HepG2 (cell line): ENCODE data around the gene UPK1A. TPM values are rescaled to one million over a fixed set of nuclear protein-coding genes. Genes with fewer than 3 reads are reported as not detected.

ENCODE experiments used
- AHDC1 ChIP-seq: sonication (generic); formaldehyde crosslinking; IDR thresholded peaks from 2 replicates; pipeline ENCODE4 v1.5.1; 2020; ENCODE audit warnings: mild to moderate bottlenecking, missing genetic modification reagents, borderline replicate concordance
- CEBPG ChIP-seq: IDR thresholded peaks from 2 replicates; pipeline ENCODE4 v1.6.1; 2016
- FIP1L1 ChIP-seq: fragments of 200-400 bp; formaldehyde crosslinking; IDR thresholded peaks from 2 replicates; pipeline ENCODE4 v1.6.1; 2018; ENCODE audit warnings: low read depth, mild to moderate bottlenecking, low read length, moderate library complexity, borderline replicate concordance; ENCODE audit not compliant: insufficient read depth
- KDM4B ChIP-seq: sonication (generic); formaldehyde crosslinking; IDR thresholded peaks from 2 replicates; pipeline ENCODE4 v1.4.0; 2020; ENCODE audit warnings: missing genetic modification reagents
- MEIS2 ChIP-seq: sonication (generic); formaldehyde crosslinking; IDR thresholded peaks from 2 replicates; pipeline ENCODE4 v1.9.0; 2021; ENCODE audit warnings: mild to moderate bottlenecking, missing genetic modification reagents
- NCOA1 ChIP-seq: sonication (generic); formaldehyde crosslinking; IDR thresholded peaks from 2 replicates; pipeline ENCODE4 v1.9.0; 2021; ENCODE audit warnings: missing genetic modification reagents
- NFYC ChIP-seq: IDR thresholded peaks from 2 replicates; pipeline ENCODE4 v1.6.1; 2016; ENCODE audit warnings: missing genetic modification reagents, missing compliant biosample characterization
- PAWR ChIP-seq: sonication (generic); formaldehyde crosslinking; IDR thresholded peaks from 2 replicates; pipeline ENCODE4 v1.4.0; 2020; ENCODE audit warnings: missing genetic modification reagents, mild to moderate bottlenecking, borderline replicate concordance
- RARA ChIP-seq: IDR thresholded peaks from 2 replicates; pipeline ENCODE4 v1.6.1; 2016; ENCODE audit warnings: missing genetic modification reagents, missing compliant biosample characterization
- RFX1 ChIP-seq: fragments of 450-650 bp; IDR thresholded peaks from 2 replicates; pipeline ENCODE4 v1.6.1; 2017
- RORA ChIP-seq: sonication (generic); formaldehyde crosslinking; IDR thresholded peaks from 2 replicates; pipeline ENCODE4 v1.5.0; 2020; ENCODE audit warnings: mild to moderate bottlenecking, missing genetic modification reagents, moderate library complexity
- SAP130 ChIP-seq: IDR thresholded peaks from 2 replicates; pipeline ENCODE4 v1.6.1; 2016; ENCODE audit warnings: low read depth
- SMAD1 ChIP-seq: sonication (generic); formaldehyde crosslinking; IDR thresholded peaks from 2 replicates; pipeline ENCODE4 v1.4.0; 2020; ENCODE audit warnings: missing genetic modification reagents, low read depth, mild to moderate bottlenecking, borderline replicate concordance
- SOX13 ChIP-seq, 3 experiments: fragments of 450-650 bp in 1 of 3; sonication (generic) in 1 of 3; formaldehyde crosslinking in 1 of 3; IDR thresholded peaks in 2 of 3; conservative IDR thresholded peaks in 1 of 3; 2 replicates each; pipeline versions ENCODE4 v1.5.0 to v1.6.1; 2016 to 2020; ENCODE audit warnings: antibody characterized with exemption in 1 of 3, mild to moderate bottlenecking in 1 of 3, missing compliant biosample characterization in 1 of 3, missing genetic modification reagents in 1 of 3, moderate library complexity in 1 of 3
- TBX2 ChIP-seq: sonication (generic); formaldehyde crosslinking; IDR thresholded peaks from 2 replicates; pipeline ENCODE4 v1.5.0; 2020; ENCODE audit warnings: missing genetic modification reagents, mild to moderate bottlenecking, borderline replicate concordance
- ZNF331 ChIP-seq: sonication (generic); formaldehyde crosslinking; IDR thresholded peaks from 2 replicates; pipeline ENCODE4 v1.4.0; 2020; ENCODE audit warnings: missing genetic modification reagents
- ZNF570 ChIP-seq: sonication (generic); formaldehyde crosslinking; IDR thresholded peaks from 2 replicates; pipeline ENCODE4 v1.4.0; 2020; ENCODE audit warnings: mild to moderate bottlenecking, missing genetic modification reagents, borderline replicate concordance
- ZNF589 ChIP-seq: sonication (generic); formaldehyde crosslinking; conservative IDR thresholded peaks from 2 replicates; pipeline ENCODE4 v1.8.0; 2022; ENCODE audit warnings: mild to moderate bottlenecking, moderate library complexity, missing genetic modification reagents
- ZNF713 ChIP-seq: sonication (generic); formaldehyde crosslinking; IDR thresholded peaks from 2 replicates; pipeline ENCODE4 v1.4.0; 2020; ENCODE audit warnings: mild to moderate bottlenecking, missing genetic modification reagents
- ZNF775 ChIP-seq: sonication (generic); formaldehyde crosslinking; IDR thresholded peaks from 2 replicates; pipeline ENCODE4 v1.4.0; 2020; ENCODE audit warnings: missing genetic modification reagents, mild to moderate bottlenecking, moderate library complexity, borderline replicate concordance
- polyA plus RNA-seq, 8 experiments: library from polyadenylated mRNA; depleted of rRNA in 3 of 8; stranded (reverse) in 7 of 8; unstranded in 1 of 8; fragments of >200 nt; fragmentation: Illumina TruSeq in 4 of 8; extraction: Trizol in 4 of 8; gene quantifications; 2 replicates each; pipeline versions ENCODE4 v1.2.1 to v1.2.3, GENCODE V29; 2011 to 2016; ENCODE audit warnings: low read depth in 4 of 8, missing spikeins in 1 of 8, mixed read lengths in 1 of 8; ENCODE audit not compliant: insufficient read depth in 1 of 8
- total RNA-seq, 5 experiments: library from RNA; depleted of rRNA; stranded (reverse); fragments of >200 nt; fragmentation: Illumina TruSeq; extraction: Trizol; gene quantifications; 2 replicates each; pipeline ENCODE4 v1.2.3, GENCODE V29; 2016; ENCODE audit warnings: low read depth in 1 of 5
- TF ChIP-seq, protein P1 (sequence below): sonication (generic); formaldehyde crosslinking; IDR thresholded peaks from 2 replicates; pipeline ENCODE4 v1.4.0; 2020; ENCODE audit warnings: missing genetic modification reagents, low read depth, mild to moderate bottlenecking, borderline replicate concordance
- TF ChIP-seq, protein P2 (sequence below): IDR thresholded peaks from 2 replicates; pipeline ENCODE4 v1.6.1; 2018; ENCODE audit warnings: missing genetic modification reagents, mild to moderate bottlenecking, missing compliant biosample characterization
- TF ChIP-seq, protein P3 (sequence below): IDR thresholded peaks from 2 replicates; pipeline ENCODE4 v1.6.1; 2016

The UPK1A gene
- total and polyA plus RNA-seq, 2 of the 13 experiments (the other 11 are each of a cell fraction or from before 2014, with no cell fraction given), result 2.9 TPM; not detected in 1

- TF ChIP-seq AHDC1 (CRISPR knock-in tag) (0 out of 2 replicates have a peak, but pooled peaks have one; percentile 33), SOX13 (IDR thresholded peaks at IDR 0.05) (no peak), SOX13 (CRISPR knock-in tag; conservative IDR thresholded peaks at IDR 0.05 in 1 of 2, IDR thresholded peaks at IDR 0.05 in 1 of 2) (peak in 1 of 2 experiments; percentile 73; a peak in 2 of 4 replicates), ZNF331 (CRISPR knock-in tag) (0 out of 2 replicates have a peak, but pooled peaks have one; percentile 37), ZNF713 (CRISPR knock-in tag) (no peak), ZNF570 (no peak), TBX2 (no peak), PAWR (CRISPR knock-in tag) (no peak), MEIS2 (CRISPR knock-in tag) (no peak), ZNF589 (CRISPR knock-in tag) (no peak), SAP130 (CRISPR knock-in tag) (peak; percentile 55), ZNF775 (CRISPR knock-in tag) (no peak), FIP1L1 (no peak), NCOA1 (CRISPR knock-in tag) (no peak), NFYC (CRISPR knock-in tag) (no peak), RFX1 (no peak), SMAD1 (no peak), CEBPG (CRISPR knock-in tag) (peak; percentile 93), KDM4B (no peak), RORA (CRISPR knock-in tag) (no peak), RARA (no peak)
- TF ChIP-seq, protein P1, sequence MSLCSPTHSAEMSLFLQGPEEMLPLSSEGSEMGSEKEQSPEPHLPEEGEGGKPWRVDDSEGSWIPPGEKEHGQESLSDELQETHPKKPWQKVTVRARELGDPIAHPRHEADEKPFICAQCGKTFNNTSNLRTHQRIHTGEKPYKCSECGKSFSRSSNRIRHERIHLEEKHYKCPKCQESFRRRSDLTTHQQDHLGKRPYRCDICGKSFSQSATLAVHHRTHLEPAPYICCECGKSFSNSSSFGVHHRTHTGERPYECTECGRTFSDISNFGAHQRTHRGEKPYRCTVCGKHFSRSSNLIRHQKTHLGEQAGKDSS (CRISPR knock-in tag), result no peak
- TF ChIP-seq, protein P2, sequence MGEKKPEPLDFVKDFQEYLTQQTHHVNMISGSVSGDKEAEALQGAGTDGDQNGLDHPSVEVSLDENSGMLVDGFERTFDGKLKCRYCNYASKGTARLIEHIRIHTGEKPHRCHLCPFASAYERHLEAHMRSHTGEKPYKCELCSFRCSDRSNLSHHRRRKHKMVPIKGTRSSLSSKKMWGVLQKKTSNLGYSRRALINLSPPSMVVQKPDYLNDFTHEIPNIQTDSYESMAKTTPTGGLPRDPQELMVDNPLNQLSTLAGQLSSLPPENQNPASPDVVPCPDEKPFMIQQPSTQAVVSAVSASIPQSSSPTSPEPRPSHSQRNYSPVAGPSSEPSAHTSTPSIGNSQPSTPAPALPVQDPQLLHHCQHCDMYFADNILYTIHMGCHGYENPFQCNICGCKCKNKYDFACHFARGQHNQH (CRISPR knock-in tag), result no peak
- TF ChIP-seq, protein P3, sequence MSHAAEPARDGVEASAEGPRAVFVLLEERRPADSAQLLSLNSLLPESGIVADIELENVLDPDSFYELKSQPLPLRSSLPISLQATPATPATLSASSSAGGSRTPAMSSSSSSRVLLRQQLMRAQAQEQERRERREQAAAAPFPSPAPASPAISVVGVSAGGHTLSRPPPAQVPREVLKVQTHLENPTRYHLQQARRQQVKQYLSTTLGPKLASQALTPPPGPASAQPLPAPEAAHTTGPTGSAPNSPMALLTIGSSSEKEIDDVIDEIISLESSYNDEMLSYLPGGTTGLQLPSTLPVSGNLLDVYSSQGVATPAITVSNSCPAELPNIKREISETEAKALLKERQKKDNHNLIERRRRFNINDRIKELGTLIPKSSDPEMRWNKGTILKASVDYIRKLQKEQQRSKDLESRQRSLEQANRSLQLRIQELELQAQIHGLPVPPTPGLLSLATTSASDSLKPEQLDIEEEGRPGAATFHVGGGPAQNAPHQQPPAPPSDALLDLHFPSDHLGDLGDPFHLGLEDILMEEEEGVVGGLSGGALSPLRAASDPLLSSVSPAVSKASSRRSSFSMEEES (CRISPR knock-in tag), result 0 out of 2 replicates have a peak, but pooled peaks have one; percentile 30
Observed at GRCh38 chr19:35671818-35672217, 5.5 kb downstream of the UPK1A start (continued).
